SK-N-DZ (cell line): ENCODE measurements around the gene STMN1. TPM values are rescaled to one million over a fixed set of nuclear protein-coding genes. Genes with fewer than 3 reads are reported as not detected.
A peak's percentile ranks its signal among the peaks of the same experiment; 100 is the strongest.
"Not testable (repeated sequence)": the region's sequence is repeated elsewhere in the genome, so short reads cannot be mapped to it uniquely, and the experiment has no call there.

Experiments used
- DNase-seq: peaks from one replicate; pipeline ENCODE4 v3.0.0-alpha.2; 2015; ENCODE audit warnings: low spot score
- polyA plus RNA-seq, 2 experiments: library from polyadenylated mRNA; depleted of rRNA; stranded (reverse); fragments of >200 nt; gene quantifications; 2 replicates each; pipeline ENCODE4 v1.2.3, GENCODE V29; 2014

STMN1 gene
- polyA plus RNA-seq (2014; cell fraction: cytosol; rRNA removed): 606 and 733 TPM in 2 replicates
- polyA plus RNA-seq (2014; cell fraction: nucleus; rRNA removed): 445 and 670 TPM in 2 replicates

- peak; percentile 93 for DNase-seq
These were observed at the start of gene STMN1 for GRCh38 chr1:25905680-25906643. STMN1 (minus strand) TSS chr1:25906419; CDS start chr1:25904676, 1,743 bp downstream.

GRCh38 chr1:25955553-25955952, 49.3 kb upstream of the STMN1 start:
- no peak for DNase-seq

- no peak for DNase-seq
These were observed 48.2 kb upstream of the STMN1 start for GRCh38 chr1:25954282-25954938.

- peak; percentile 64 for DNase-seq
These were observed 46.7 kb upstream of the STMN1 start for GRCh38 chr1:25952841-25953401.

GRCh38 chr1:25948641-25949040, 42.4 kb upstream of the STMN1 start:
- DNase-seq: no peak

GRCh38 chr1:25947027-25947426, 40.8 kb upstream of the STMN1 start:
- DNase-seq: no peak

GRCh38 chr1:25945761-25946160, 39.5 kb upstream of the STMN1 start:
- DNase-seq: peak; percentile 83

GRCh38 chr1:25944986-25945385, 38.8 kb upstream of the STMN1 start:
- DNase-seq: no peak

- not testable (repeated sequence) for DNase-seq
These were observed 37.3 kb upstream of the STMN1 start for GRCh38 chr1:25943511-25943910.

GRCh38 chr1:25936947-25937346, 30.7 kb upstream of the STMN1 start:
- no peak for DNase-seq

GRCh38 chr1:25933479-25934365, 27.5 kb upstream of the STMN1 start:
- DNase-seq: no peak

- not testable (repeated sequence) for DNase-seq
These were observed 26.7 kb upstream of the STMN1 start for GRCh38 chr1:25932811-25933400.

GRCh38 chr1:25932321-25932720, 26.1 kb upstream of the STMN1 start:
- no peak for DNase-seq

- no peak for DNase-seq
These were observed 22.8 kb upstream of the STMN1 start for GRCh38 chr1:25929016-25929415.

- DNase-seq: peak; percentile 88
These were observed 21.5 kb upstream of the STMN1 start for GRCh38 chr1:25927521-25928265.

- DNase-seq: peak; percentile 70
These were observed 20.7 kb upstream of the STMN1 start for GRCh38 chr1:25926731-25927496.

- DNase-seq: no peak
These were observed 18.2 kb upstream of the STMN1 start for GRCh38 chr1:25924454-25924853.

GRCh38 chr1:25922971-25923552, 16.8 kb upstream of the STMN1 start:
- no peak for DNase-seq
